Ecto neural progenitor cell (in vitro differentiated cells): Measurements from ENCODE around the gene SNTB2.
A peak's percentile ranks its signal among the peaks of the same experiment; 100 is the strongest.
"Not testable (repeated sequence)": the region's sequence is repeated elsewhere in the genome, so short reads cannot be mapped to it uniquely, and the experiment has no call there.

Experiments used
- DNase-seq: peaks from one replicate; pipeline ENCODE4 v3.0.0-alpha.2; 2018; ENCODE audit warnings: low spot score

SNTB2 gene

GRCh38 chr16:69186642-69187445 is at the start of gene SNTB2:
SNTB2 (plus strand) TSS chr16:69187164; CDS start chr16:69187167, 3 bp downstream.
- DNase-seq, result peak; percentile 96

GRCh38 chr16:69138608-69139007 is 48.4 kb upstream of the SNTB2 start:
- DNase-seq, result no peak

- not testable (repeated sequence) for DNase-seq
Measured at GRCh38 chr16:69139464-69139863, 47.5 kb upstream of the SNTB2 start.

GRCh38 chr16:69141014-69141413 is 46.0 kb upstream of the SNTB2 start:
- DNase-seq, result no peak

- no peak for DNase-seq
Measured at GRCh38 chr16:69141936-69142335, 45.0 kb upstream of the SNTB2 start.

- DNase-seq, result no peak
Measured at GRCh38 chr16:69143116-69143515, 43.8 kb upstream of the SNTB2 start.

- no peak for DNase-seq
Measured at GRCh38 chr16:69145658-69146057, 41.3 kb upstream of the SNTB2 start.

- not testable (repeated sequence) for DNase-seq
Measured at GRCh38 chr16:69149621-69150020, 37.3 kb upstream of the SNTB2 start.

GRCh38 chr16:69150146-69150865 is 36.7 kb upstream of the SNTB2 start:
- DNase-seq, result peak; percentile 53

- no peak for DNase-seq
Measured at GRCh38 chr16:69157196-69157595, 29.8 kb upstream of the SNTB2 start.

GRCh38 chr16:69160192-69160591 is 26.8 kb upstream of the SNTB2 start:
- no peak for DNase-seq

- DNase-seq, result no peak
Measured at GRCh38 chr16:69165584-69165983, 21.4 kb upstream of the SNTB2 start.

- no peak for DNase-seq
Measured at GRCh38 chr16:69166221-69166833, 20.6 kb upstream of the SNTB2 start.

GRCh38 chr16:69166946-69167930 is 19.7 kb upstream of the SNTB2 start:
- no peak for DNase-seq

GRCh38 chr16:69169051-69169450 is 17.9 kb upstream of the SNTB2 start:
- no peak for DNase-seq

GRCh38 chr16:69169607-69170352 is 17.2 kb upstream of the SNTB2 start:
- no peak for DNase-seq

- no peak for DNase-seq
Measured at GRCh38 chr16:69171325-69172084, 15.5 kb upstream of the SNTB2 start.

- DNase-seq, result no peak
Measured at GRCh38 chr16:69176033-69176800, 10.7 kb upstream of the SNTB2 start.

- DNase-seq, result no peak
Measured at GRCh38 chr16:69179328-69180010, 7.5 kb upstream of the SNTB2 start.
